Neuronal stem cell (in vitro differentiated cells): ENCODE results near the gene TCP1.

ENCODE experiments used
- DNase-seq: peaks from one replicate; pipeline ENCODE4 v3.0.0-alpha.2; 2013; ENCODE audit warnings: low spot score
- H2AFZ ChIP-seq: one replicate; pipeline ENCODE4 v1.6.1; 2013; ENCODE audit warnings: mild to moderate bottlenecking, low read length, inconsistent platforms
- H2AK5ac ChIP-seq: 2 replicates; pipeline ENCODE4 v1.6.1; 2013; ENCODE audit warnings: low read depth, mild to moderate bottlenecking, inconsistent platforms, low read length, moderate library complexity, mixed read lengths
- H2BK120ac ChIP-seq: 2 replicates; pipeline ENCODE4 v1.6.1; 2013; ENCODE audit warnings: low read depth, mild to moderate bottlenecking, inconsistent platforms, low read length, moderate library complexity, mixed read lengths
- H2BK12ac ChIP-seq: one replicate; pipeline ENCODE4 v1.6.1; 2013; ENCODE audit warnings: low read length, inconsistent platforms
- H2BK15ac ChIP-seq: 2 replicates; pipeline ENCODE4 v1.6.1; 2013; ENCODE audit warnings: mild to moderate bottlenecking, low read length, inconsistent platforms, mixed read lengths
- H2BK5ac ChIP-seq: one replicate; pipeline ENCODE4 v1.6.1; 2013; ENCODE audit warnings: inconsistent platforms, mild to moderate bottlenecking, low read length, moderate library complexity
- H3K14ac ChIP-seq: one replicate; pipeline ENCODE4 v1.6.1; 2013; ENCODE audit warnings: low read length, inconsistent platforms
- H3K18ac ChIP-seq: 2 replicates; pipeline ENCODE4 v1.6.1; 2013; ENCODE audit warnings: low read length, inconsistent platforms
- H3K23ac ChIP-seq: 2 replicates; pipeline ENCODE4 v1.6.1; 2013; ENCODE audit warnings: low read depth, mild to moderate bottlenecking, mixed read lengths, low read length, inconsistent platforms; ENCODE audit not compliant: poor library complexity
- H3K27ac ChIP-seq: replicated peaks from 3 replicates; pipeline ENCODE4 v1.5.1; 2013; ENCODE audit warnings: low read length, inconsistent platforms
- H3K27me3 ChIP-seq, 3 experiments: 2 replicates each; pipeline ENCODE4 v1.6.1; 2013; ENCODE audit warnings: low read length in 3 of 3, mild to moderate bottlenecking in 2 of 3, inconsistent platforms in 1 of 3, low read depth in 1 of 3, mixed read lengths in 1 of 3, moderate library complexity in 1 of 3; ENCODE audit not compliant: control insufficient read depth in 3 of 3, insufficient read depth in 3 of 3
- H3K36me3 ChIP-seq, 2 donors: replicated peaks in 1 of 2; 2 replicates each; pipeline ENCODE4 v1.6.1; 2013; ENCODE audit warnings: low read length in 2 of 2; ENCODE audit not compliant: control insufficient read depth in 2 of 2, insufficient read depth in 2 of 2
- H3K4ac ChIP-seq: 2 replicates; pipeline ENCODE4 v1.6.1; 2013; ENCODE audit warnings: inconsistent platforms, mild to moderate bottlenecking, low read length, moderate library complexity
- H3K4me1 ChIP-seq, 2 donors: 1 replicate in 1 of 2; 2 replicates in 1 of 2; pipeline ENCODE4 v1.6.1; 2013; ENCODE audit warnings: low read length in 2 of 2, low read depth in 1 of 2; ENCODE audit not compliant: control insufficient read depth in 2 of 2, insufficient read depth in 1 of 2
- H3K4me2 ChIP-seq: one replicate; pipeline ENCODE4 v1.6.1; 2013; ENCODE audit warnings: mild to moderate bottlenecking, low read length, inconsistent platforms; ENCODE audit not compliant: insufficient read depth, poor library complexity, severe bottlenecking
- H3K4me3 ChIP-seq, 2 donors: 2 replicates each; pipeline ENCODE4 v1.5.1; 2013; ENCODE audit warnings: low read length in 2 of 2, mild to moderate bottlenecking in 2 of 2, inconsistent platforms in 1 of 2, moderate library complexity in 1 of 2
- H3K79me1 ChIP-seq: one replicate; pipeline ENCODE4 v1.6.1; 2013; ENCODE audit warnings: low read depth, mild to moderate bottlenecking, inconsistent platforms, low read length, moderate library complexity
- H3K9ac ChIP-seq: one replicate; pipeline ENCODE4 v1.6.1; 2013; ENCODE audit warnings: mild to moderate bottlenecking, low read depth, low read length, inconsistent platforms; ENCODE audit not compliant: poor library complexity
- H3K9me3 ChIP-seq, 2 donors: replicated peaks in 1 of 2; 2 replicates each; pipeline versions ENCODE3 to v1.6.1; 2013; ENCODE audit warnings: low read length in 2 of 2, mild to moderate bottlenecking in 2 of 2, inconsistent platforms in 1 of 2, low read depth in 1 of 2, mixed read lengths in 1 of 2, moderate library complexity in 1 of 2; ENCODE audit not compliant: control insufficient read depth in 2 of 2, insufficient read depth in 1 of 2
- H4K8ac ChIP-seq: one replicate; pipeline ENCODE4 v1.6.1; 2013; ENCODE audit warnings: low read depth, mild to moderate bottlenecking, inconsistent platforms, low read length, moderate library complexity
- H4K91ac ChIP-seq: one replicate; pipeline ENCODE4 v1.6.1; 2013; ENCODE audit warnings: low read length, low read depth, mild to moderate bottlenecking, inconsistent platforms; ENCODE audit not compliant: poor library complexity
- WGBS, 2 donors: extraction: QIAGEN DNeasy Blood & Tissue Kit; methylation state at CpG; one replicate each; pipeline ENCODE4 v1.1.7; 2013; ENCODE audit warnings: missing lambda C conversion rate in 2 of 2, mixed read lengths in 1 of 2; ENCODE audit not compliant: insufficient read length in 2 of 2, insufficient replicate concordance in 1 of 2; ENCODE audit errors: extremely low coverage in 2 of 2; 5-methylcytosine and 5-hydroxymethylcytosine counted together

Gene TCP1

DNA sequence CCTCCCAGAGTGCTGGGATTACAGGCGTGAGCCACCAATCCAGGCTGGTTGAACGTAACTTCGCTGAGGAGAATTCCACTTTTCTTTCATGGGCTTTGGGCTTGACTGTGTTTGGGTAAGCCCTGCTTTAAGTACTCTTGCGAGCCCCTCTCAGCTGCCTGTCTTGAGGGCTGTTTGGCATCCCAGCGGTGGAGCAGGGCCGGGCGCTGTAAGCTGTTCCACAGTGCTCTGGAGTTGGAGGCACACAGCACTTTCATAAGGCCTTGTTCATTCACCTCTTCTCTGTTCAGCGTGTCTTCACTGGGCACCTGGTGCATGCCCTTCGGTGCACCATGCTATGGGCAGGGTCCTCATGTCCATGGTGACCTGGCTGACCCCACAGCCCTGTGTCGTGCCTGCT is 32.3 kb upstream of the TCP1 start:
- no peak for DNase-seq
- Histone ChIP-seq H4K91ac (no peak overlapping the region), H2BK5ac (no peak overlapping the region), H2AFZ (no peak overlapping the region), H3K4me3 (no peak overlapping the region), H3K14ac (no peak overlapping the region), H3K27me3 (peaks cover 0 to 6% (median 0%) of the 10 kb centered on the region in 3 experiments), H3K4ac (no peak overlapping the region), H3K4me2 (no peak overlapping the region), H3K36me3 (no peaks in the 10 kb centered on the region), H3K9ac (no peak overlapping the region), H3K18ac (no peak overlapping the region), H3K9me3 (no peaks in the 10 kb centered on the region), H3K23ac (no peak overlapping the region), H2BK15ac (no peak overlapping the region), H2AK5ac (no peak overlapping the region), H3K4me1 (peaks cover 6 to 8% of the 10 kb centered on the region in 2 donors), H2BK12ac (no peak overlapping the region), H2BK120ac (no peak overlapping the region), H4K8ac (no peak overlapping the region), H3K79me1 (no peaks in the 10 kb centered on the region), H3K27ac (no peak overlapping the region)
- WGBS, 2 donors, result no CpG with 5 or more reads among the region's 10 CpGs

DNA sequence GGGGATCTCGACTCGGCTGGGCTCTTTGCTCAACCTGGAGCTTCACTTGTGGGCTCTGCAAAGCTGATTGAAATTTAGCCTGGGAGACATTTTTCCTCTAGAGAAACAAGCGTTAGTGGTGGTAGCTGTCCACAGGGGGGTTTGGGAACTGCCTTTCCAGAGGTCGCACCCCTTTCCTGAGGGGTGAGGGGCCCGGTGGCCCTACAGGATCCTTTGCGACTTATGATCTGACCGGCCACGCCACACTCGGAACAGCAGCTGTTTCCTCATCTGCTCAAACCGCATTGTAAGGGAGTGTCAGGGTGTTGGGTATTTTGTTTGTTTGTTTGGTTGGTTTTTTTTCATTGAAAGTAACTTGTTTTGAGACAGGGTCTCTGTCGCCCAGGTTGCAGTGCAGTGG is 31.7 kb upstream of the TCP1 start:
- Histone ChIP-seq H3K4me2 (no peak overlapping the region), H2BK120ac (no peak overlapping the region), H4K91ac (no peak overlapping the region), H3K23ac (no peak overlapping the region), H3K27me3 (peaks cover 0 to 6% (median 0%) of the 10 kb centered on the region in 3 experiments), H3K27ac (no peak overlapping the region), H3K9me3 (no peaks in the 10 kb centered on the region), H2AK5ac (no peak overlapping the region), H3K9ac (no peak overlapping the region), H2BK15ac (no peak overlapping the region), H2BK12ac (no peak overlapping the region), H3K4ac (no peak overlapping the region), H3K4me3 (no peak overlapping the region), H3K14ac (no peak overlapping the region), H3K4me1 (peaks cover 6 to 8% of the 10 kb centered on the region in 2 donors), H3K36me3 (no peaks in the 10 kb centered on the region), H2BK5ac (no peak overlapping the region), H3K79me1 (no peaks in the 10 kb centered on the region), H2AFZ (no peak overlapping the region), H3K18ac (no peak overlapping the region), H4K8ac (no peak overlapping the region)
- DNase-seq, result no peak
- WGBS, 2 donors, result no CpG with 5 or more reads among the region's 11 CpGs

DNA sequence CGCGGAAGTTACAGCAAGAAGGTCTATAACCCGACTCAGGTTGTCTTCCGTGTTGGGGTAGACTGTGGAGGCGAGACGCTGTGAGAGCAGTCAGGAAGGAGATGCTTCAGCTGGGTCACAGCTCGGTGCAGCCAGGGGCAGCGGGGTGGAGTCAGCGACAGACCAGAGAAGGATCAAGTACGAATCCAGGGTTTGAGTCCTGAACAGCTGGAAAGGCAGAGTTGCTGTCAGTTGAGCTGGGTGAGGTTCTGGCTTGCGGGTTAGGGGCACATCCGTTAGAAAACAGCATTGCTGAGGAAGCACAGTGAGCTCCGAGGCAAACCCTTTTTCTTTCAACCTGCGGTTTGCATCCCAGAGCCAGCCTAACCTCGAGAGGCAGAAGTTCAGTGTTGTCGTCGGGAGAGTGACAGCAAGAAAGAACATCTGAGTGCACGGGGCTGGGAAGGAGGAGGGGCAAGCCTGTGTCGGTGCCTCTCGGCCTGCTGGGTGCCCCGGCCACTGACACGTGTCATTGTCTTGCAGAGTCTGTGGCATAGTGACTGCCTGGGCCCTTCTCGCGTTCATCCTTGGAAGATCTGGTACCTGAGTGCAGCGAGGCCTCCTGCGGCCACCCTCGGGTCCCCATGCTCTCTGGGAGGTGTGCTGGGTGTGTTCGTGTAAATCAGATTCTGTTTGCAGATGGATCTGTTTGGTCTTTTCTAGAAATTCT is 30.7 kb upstream of the TCP1 start:
- H3K79me1 ChIP-seq, result no peaks in the 10 kb centered on the region
- H3K4me2 ChIP-seq, result no peak overlapping the region
- peak overlapping the region; percentile 55 for H2BK120ac ChIP-seq
- H3K4ac ChIP-seq, result no peak overlapping the region
- H3K36me3 ChIP-seq, result no peaks in the 10 kb centered on the region
- peak overlapping the region in 1 of 2 donors; percentile 19 for H3K4me3 ChIP-seq
- H4K91ac ChIP-seq, result no peak overlapping the region
- no CpG with 5 or more reads among the region's 28 CpGs for WGBS, 2 donors
- peak overlapping the region; percentile 8 for H3K23ac ChIP-seq
- no peak overlapping the region for H3K18ac ChIP-seq
- peak overlapping the region; percentile 9 for H2AK5ac ChIP-seq
- peaks cover 8% of the 10 kb centered on the region in 2 donors for H3K4me1 ChIP-seq
- peak overlapping the region; percentile 52 for H4K8ac ChIP-seq
- H3K14ac ChIP-seq, result no peak overlapping the region
- no peaks in the 10 kb centered on the region for H3K9me3 ChIP-seq
- no peak overlapping the region for H3K27ac ChIP-seq
- peak overlapping the region; percentile 87 for H2AFZ ChIP-seq
- H3K9ac ChIP-seq, result peak overlapping the region; percentile 45
- no peak for DNase-seq
- no peak overlapping the region for H2BK15ac ChIP-seq
- no peak overlapping the region for H2BK5ac ChIP-seq
- H3K27me3 ChIP-seq, result peaks cover 0 to 6% (median 0%) of the 10 kb centered on the region in 3 experiments
- peak overlapping the region; percentile 50 for H2BK12ac ChIP-seq

DNA sequence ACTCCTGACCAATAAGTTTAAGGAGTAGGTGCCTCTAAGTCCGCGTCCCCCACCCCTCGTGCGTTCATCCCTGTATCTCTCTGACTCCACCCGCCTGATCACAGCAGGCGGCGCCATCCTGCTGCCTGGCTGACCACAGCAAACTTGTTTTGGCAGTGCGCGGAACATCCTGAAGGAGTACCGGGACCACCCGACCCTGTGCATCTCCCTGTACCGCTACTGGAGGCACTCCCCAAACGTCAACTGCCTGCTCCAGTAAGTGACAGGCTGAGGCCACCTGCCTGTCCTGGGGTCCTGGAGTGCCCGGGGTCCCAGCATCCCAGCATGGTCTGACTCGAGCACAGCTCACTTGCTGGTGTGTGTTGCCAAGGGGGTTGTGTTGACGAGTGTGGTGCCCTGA is 29.7 kb upstream of the TCP1 start:
- H3K4me1 ChIP-seq, result peaks cover 8% of the 10 kb centered on the region in 2 donors
- H3K9me3 ChIP-seq, result no peaks in the 10 kb centered on the region
- no peak overlapping the region for H3K4ac ChIP-seq
- H3K79me1 ChIP-seq, result no peaks in the 10 kb centered on the region
- no peak overlapping the region for H3K9ac ChIP-seq
- H2AK5ac ChIP-seq, result no peak overlapping the region
- no peak overlapping the region for H3K27ac ChIP-seq
- no peaks in the 10 kb centered on the region for H3K36me3 ChIP-seq
- no peak overlapping the region for H3K4me2 ChIP-seq
- peak overlapping the region; percentile 0 for H3K18ac ChIP-seq
- H3K4me3 ChIP-seq, result no peak overlapping the region
- H2BK12ac ChIP-seq, result no peak overlapping the region
- H2AFZ ChIP-seq, result peak overlapping the region; percentile 87
- no peak overlapping the region for H4K91ac ChIP-seq
- H2BK5ac ChIP-seq, result no peak overlapping the region
- H3K27me3 ChIP-seq, result peaks cover 0 to 6% (median 0%) of the 10 kb centered on the region in 3 experiments
- DNase-seq, result no peak
- no CpG with 5 or more reads among the region's 16 CpGs for WGBS, 2 donors
- H2BK120ac ChIP-seq, result no peak overlapping the region
- H3K14ac ChIP-seq, result no peak overlapping the region
- H3K23ac ChIP-seq, result peak overlapping the region; percentile 82
- no peak overlapping the region for H4K8ac ChIP-seq
- no peak overlapping the region for H2BK15ac ChIP-seq
